OCI-LY3 (cell line): Measurements from ENCODE around the gene MNDA.

ENCODE experiments used
- CTCF ChIP-seq: fragments of 200-600, 300-600 bp; sonication (generic); IDR thresholded peaks from 2 replicates; pipeline ENCODE4 v1.5.1; 2014; ENCODE audit warnings: antibody characterized with exemption, low read length, low read depth
- EZH2phosphoT487 ChIP-seq: fragments of 200-600 bp; shearing (Covaris generic); IDR thresholded peaks from 2 replicates; pipeline ENCODE4 v1.6.1; 2018; ENCODE audit warnings: antibody characterized with exemption, mixed run types, low read depth

GRCh38 chr1:158830074-158830677 lies 975 bp upstream of the MNDA start:
- TF ChIP-seq CTCF, result no peak
- no peak for TF ChIP-seq EZH2phosphoT487
